Prostate gland (tissue), 2 donors: ENCODE results near the gene STK35.

Experiments used
- POLR2A ChIP-seq: fragments of 450-650 bp; IDR thresholded peaks from one replicate; pipeline ENCODE4 v1.6.1; 2016; ENCODE audit warnings: antibody characterized with exemption, mild to moderate bottlenecking
- POLR2AphosphoS5 ChIP-seq: sonication (generic); formaldehyde crosslinking; IDR thresholded peaks from one replicate; pipeline ENCODE4 v1.6.1; 2017; ENCODE audit warnings: antibody characterized with exemption
- TF ChIP-seq, protein P1 (sequence below), 4 experiments: fragments of 200-600 bp in 2 of 4; fragments of 450-650 bp in 2 of 4; sonication (generic) in 2 of 4; IDR thresholded peaks; 1 replicate in 3 of 4; 2 replicates in 1 of 4; pipeline ENCODE4 v1.5.1; 2016 to 2019; ENCODE audit warnings: antibody characterized with exemption in 4 of 4, mild to moderate bottlenecking in 2 of 4, moderate library complexity in 2 of 4

DNA sequence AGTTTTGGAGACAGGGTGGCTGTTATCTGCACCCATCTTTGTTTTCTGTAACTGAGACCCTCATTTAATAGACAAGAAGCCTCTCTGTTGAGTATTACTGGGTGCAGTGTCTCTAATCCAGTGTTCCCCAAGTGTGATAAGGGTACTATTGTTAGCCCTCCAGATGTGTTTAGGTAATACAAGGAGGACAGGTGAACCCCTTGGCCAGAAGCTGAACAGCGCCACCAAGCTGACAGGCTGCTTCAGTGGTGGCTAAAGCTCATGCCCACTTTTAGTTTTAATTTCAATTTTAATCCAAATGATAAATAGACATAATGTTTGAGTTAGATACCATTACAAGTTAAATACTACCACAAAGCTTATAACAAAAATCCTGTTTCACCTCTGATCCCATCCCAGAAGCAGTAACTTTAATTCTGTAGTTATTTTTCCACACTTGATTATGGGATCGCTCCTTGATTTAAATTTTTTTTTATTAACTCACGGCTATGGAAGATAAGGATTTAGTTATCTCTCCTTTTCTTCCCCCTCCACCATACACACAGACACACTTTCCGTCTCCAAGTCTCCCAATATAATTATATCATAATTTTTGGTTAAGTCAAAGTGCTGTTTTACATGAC lies 8.4 kb upstream of the STK35 start:
- TF ChIP-seq, protein P1, sequence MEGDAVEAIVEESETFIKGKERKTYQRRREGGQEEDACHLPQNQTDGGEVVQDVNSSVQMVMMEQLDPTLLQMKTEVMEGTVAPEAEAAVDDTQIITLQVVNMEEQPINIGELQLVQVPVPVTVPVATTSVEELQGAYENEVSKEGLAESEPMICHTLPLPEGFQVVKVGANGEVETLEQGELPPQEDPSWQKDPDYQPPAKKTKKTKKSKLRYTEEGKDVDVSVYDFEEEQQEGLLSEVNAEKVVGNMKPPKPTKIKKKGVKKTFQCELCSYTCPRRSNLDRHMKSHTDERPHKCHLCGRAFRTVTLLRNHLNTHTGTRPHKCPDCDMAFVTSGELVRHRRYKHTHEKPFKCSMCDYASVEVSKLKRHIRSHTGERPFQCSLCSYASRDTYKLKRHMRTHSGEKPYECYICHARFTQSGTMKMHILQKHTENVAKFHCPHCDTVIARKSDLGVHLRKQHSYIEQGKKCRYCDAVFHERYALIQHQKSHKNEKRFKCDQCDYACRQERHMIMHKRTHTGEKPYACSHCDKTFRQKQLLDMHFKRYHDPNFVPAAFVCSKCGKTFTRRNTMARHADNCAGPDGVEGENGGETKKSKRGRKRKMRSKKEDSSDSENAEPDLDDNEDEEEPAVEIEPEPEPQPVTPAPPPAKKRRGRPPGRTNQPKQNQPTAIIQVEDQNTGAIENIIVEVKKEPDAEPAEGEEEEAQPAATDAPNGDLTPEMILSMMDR (IDR thresholded peaks at IDR 0.05) = peak in 3 of 4 experiments; percentile 22 to 32 (median 31)
- no peak for TF ChIP-seq POLR2A
- no peak for TF ChIP-seq POLR2AphosphoS5
